Adrenal gland (tissue), 12 donors: Measurements from ENCODE around the gene ADISSP. TPM values are rescaled to one million over a fixed set of nuclear protein-coding genes. Genes with fewer than 3 reads are reported as not detected.

Experiments used
- DNase-seq, 7 donors: peaks; one replicate each; pipeline ENCODE4 v3.0.0-alpha.2; 2019 to 2020
- H3K27ac ChIP-seq, 5 donors: fragments of 200-600 bp; sonication (generic) in 4 of 5; 1 replicate in 3 of 5; 2 replicates in 2 of 5; pipeline versions ENCODE4 v1.5.1 to v1.8.0; 2016 to 2020; ENCODE audit warnings: mild to moderate bottlenecking in 1 of 5
- H3K27me3 ChIP-seq: fragments of 200-600 bp; 2 replicates; pipeline ENCODE4 v1.8.0; 2021
- H3K36me3 ChIP-seq, 2 donors: fragments of 200-600 bp; replicated peaks in 1 of 2; 1 replicate in 1 of 2; 2 replicates in 1 of 2; pipeline versions ENCODE4 v1.5.1 to v1.8.0; 2018 to 2022
- H3K4me1 ChIP-seq, 2 donors: fragments of 200-600 bp; replicated peaks in 1 of 2; 1 replicate in 1 of 2; 2 replicates in 1 of 2; pipeline versions ENCODE4 v1.5.1 to v1.8.0; 2018 to 2021
- H3K4me3 ChIP-seq, 4 donors: fragments of 200-600 bp; sonication (generic) in 3 of 4; one replicate each; pipeline ENCODE4 v1.5.1; 2016 to 2018
- H3K9me3 ChIP-seq, 3 donors: fragments of 200-600 bp; sonication (generic) in 1 of 3; replicated peaks in 1 of 3; 1 replicate in 2 of 3; 2 replicates in 1 of 3; pipeline versions ENCODE4 v1.5.1 to v1.8.0; 2016 to 2021
- POLR2A ChIP-seq, 2 donors: fragments of 450-650 bp; IDR thresholded peaks; one replicate each; pipeline ENCODE4 v1.6.1; 2017; ENCODE audit warnings: antibody characterized with exemption in 2 of 2, mild to moderate bottlenecking in 2 of 2, moderate library complexity in 1 of 2
- WGBS, 4 donors: extraction: QIAGEN DNeasy Blood & Tissue Kit in 2 of 4; methylation state at CpG; one replicate each; pipeline versions ENCODE4 v1.1.5 to v1.1.7; 2013 to 2017; 5-methylcytosine and 5-hydroxymethylcytosine counted together
- intact Hi-C, 2 donors: fragments of 100-400 bp; cut with DNase I; formaldehyde crosslinking; loops; one replicate each; pipeline versions ENCODE4 v1.14.1 to v1.15.0; 2022 to 2023
- polyA plus RNA-seq, 3 donors: library from polyadenylated mRNA; stranded (reverse); fragments of 200-250 nt in 2 of 3; fragments of 350-450 nt in 1 of 3; fragmentation: Illumina TruSeq in 1 of 3; extraction: RNeasy Lipid Tissue Mini Kit (QIAGEN cat#74804) in 1 of 3; gene quantifications; one replicate each; pipeline ENCODE4 v1.2.3, GENCODE V29; 2013 to 2014
- total RNA-seq, 9 donors: library from RNA; depleted of rRNA in 4 of 9; stranded (reverse); fragments of >200 nt in 4 of 9; fragments of 120-200 nt in 1 of 9; fragmentation: NEBNext Ultra II Directional in 1 of 9; extraction: Animal tissue kit (Norgen Biotek cat#: 25700) in 1 of 9; gene quantifications; one replicate each; pipeline versions ENCODE4 v1.1.0 to v1.2.4, GENCODE V29; 2013 to 2023
- TF ChIP-seq, protein P1 (sequence below), 6 experiments: fragments of 450-650 bp in 4 of 6; fragments of 200-600 bp in 2 of 6; sonication (generic) in 1 of 6; IDR thresholded peaks; 1 replicate in 5 of 6; 2 replicates in 1 of 6; pipeline versions ENCODE4 v1.5.1 to v1.8.0; 2016 to 2021; ENCODE audit warnings: antibody characterized with exemption in 6 of 6, mild to moderate bottlenecking in 2 of 6, moderate library complexity in 1 of 6
- donor health status: healthy with polysubstance abuse.
- donor health status: Bipolar disorder and iron deficiency.
- donor health status: DM: yes; HTN: yes; CAD: no.
- donor health status: DM: no; HTN: no; CAD: no.
- donor health status: DM: no; HTN: no; CAD: no.
- donor health status: DM: yes; HTN: yes; CAD: no.

The ADISSP gene
- total and polyA plus RNA-seq, 12 donors: 4.4 to 42.1 (median 24.5) TPM

GRCh38 chr20:3753501-3754275, 13.9 kb downstream of the ADISSP start:
- 86 to 91% (median 88%) methylated on average over 8 to 26 of the region's 26 CpGs for WGBS, 4 donors
- intact Hi-C loops: no loop called here
- Histone ChIP-seq H3K4me1 (peaks cover 0 to 5% of the 10 kb centered on the region in 2 donors), H3K27me3 (no peaks in the 10 kb centered on the region), H3K36me3 (no peaks in the 10 kb centered on the region), H3K4me3 (no peak overlapping the region), H3K9me3 (no peaks in the 10 kb centered on the region), H3K27ac (no peak overlapping the region)
- TF ChIP-seq POLR2A (IDR thresholded peaks at IDR 0.05): no peak
- TF ChIP-seq, protein P1, sequence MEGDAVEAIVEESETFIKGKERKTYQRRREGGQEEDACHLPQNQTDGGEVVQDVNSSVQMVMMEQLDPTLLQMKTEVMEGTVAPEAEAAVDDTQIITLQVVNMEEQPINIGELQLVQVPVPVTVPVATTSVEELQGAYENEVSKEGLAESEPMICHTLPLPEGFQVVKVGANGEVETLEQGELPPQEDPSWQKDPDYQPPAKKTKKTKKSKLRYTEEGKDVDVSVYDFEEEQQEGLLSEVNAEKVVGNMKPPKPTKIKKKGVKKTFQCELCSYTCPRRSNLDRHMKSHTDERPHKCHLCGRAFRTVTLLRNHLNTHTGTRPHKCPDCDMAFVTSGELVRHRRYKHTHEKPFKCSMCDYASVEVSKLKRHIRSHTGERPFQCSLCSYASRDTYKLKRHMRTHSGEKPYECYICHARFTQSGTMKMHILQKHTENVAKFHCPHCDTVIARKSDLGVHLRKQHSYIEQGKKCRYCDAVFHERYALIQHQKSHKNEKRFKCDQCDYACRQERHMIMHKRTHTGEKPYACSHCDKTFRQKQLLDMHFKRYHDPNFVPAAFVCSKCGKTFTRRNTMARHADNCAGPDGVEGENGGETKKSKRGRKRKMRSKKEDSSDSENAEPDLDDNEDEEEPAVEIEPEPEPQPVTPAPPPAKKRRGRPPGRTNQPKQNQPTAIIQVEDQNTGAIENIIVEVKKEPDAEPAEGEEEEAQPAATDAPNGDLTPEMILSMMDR (IDR thresholded peaks at IDR 0.05): no peak
- no peak for DNase-seq

DNA sequence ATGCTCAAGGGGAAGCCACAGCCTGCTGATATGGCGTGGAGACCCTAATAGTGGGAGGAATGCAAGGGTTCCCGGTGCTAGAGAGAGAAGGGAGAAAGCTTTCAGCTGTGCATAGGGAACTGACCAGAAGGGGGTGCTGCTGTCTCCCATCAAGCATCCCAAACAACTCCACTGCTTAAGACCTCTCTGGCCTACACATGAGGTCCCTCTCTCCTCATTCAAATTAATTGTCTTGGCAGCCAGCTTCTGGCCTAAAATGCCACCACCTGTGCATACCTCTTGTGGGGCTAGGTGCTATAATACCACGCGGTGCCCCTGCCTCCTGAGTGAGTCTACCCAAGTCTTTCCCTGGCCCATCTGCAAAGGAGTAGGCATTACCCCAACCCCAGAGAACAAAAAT, 14.5 kb downstream of the ADISSP start:
- Histone ChIP-seq H3K27ac (no peak overlapping the region), H3K27me3 (no peaks in the 10 kb centered on the region), H3K4me1 (peaks cover 0 to 5% of the 10 kb centered on the region in 2 donors)

GRCh38 chr20:3752386-3752759, 15.2 kb downstream of the ADISSP start:
- H3K4me1 ChIP-seq: peaks cover 0 to 5% of the 10 kb centered on the region in 2 donors
- no peaks in the 10 kb centered on the region for H3K36me3 ChIP-seq
- H3K4me3 ChIP-seq: peak overlapping the region in 1 of 4 donors; percentile 44

More for the DNA sequence above, 14.5 kb downstream of the ADISSP start:
- peak; percentile 61 to 85 (median 70) for DNase-seq
- H3K36me3 ChIP-seq: no peaks in the 10 kb centered on the region
- WGBS, 4 donors: 49 to 56% (median 54%) methylated on average over 4 of the region's 4 CpGs
- intact Hi-C loops: no loop called here
- H3K4me3 ChIP-seq: no peak overlapping the region
- no peaks in the 10 kb centered on the region for H3K9me3 ChIP-seq
- TF ChIP-seq POLR2A (IDR thresholded peaks at IDR 0.05): no peak
- TF ChIP-seq, protein P1 (IDR thresholded peaks at IDR 0.05): peak; percentile 55 to 75 (median 71)

DNA sequence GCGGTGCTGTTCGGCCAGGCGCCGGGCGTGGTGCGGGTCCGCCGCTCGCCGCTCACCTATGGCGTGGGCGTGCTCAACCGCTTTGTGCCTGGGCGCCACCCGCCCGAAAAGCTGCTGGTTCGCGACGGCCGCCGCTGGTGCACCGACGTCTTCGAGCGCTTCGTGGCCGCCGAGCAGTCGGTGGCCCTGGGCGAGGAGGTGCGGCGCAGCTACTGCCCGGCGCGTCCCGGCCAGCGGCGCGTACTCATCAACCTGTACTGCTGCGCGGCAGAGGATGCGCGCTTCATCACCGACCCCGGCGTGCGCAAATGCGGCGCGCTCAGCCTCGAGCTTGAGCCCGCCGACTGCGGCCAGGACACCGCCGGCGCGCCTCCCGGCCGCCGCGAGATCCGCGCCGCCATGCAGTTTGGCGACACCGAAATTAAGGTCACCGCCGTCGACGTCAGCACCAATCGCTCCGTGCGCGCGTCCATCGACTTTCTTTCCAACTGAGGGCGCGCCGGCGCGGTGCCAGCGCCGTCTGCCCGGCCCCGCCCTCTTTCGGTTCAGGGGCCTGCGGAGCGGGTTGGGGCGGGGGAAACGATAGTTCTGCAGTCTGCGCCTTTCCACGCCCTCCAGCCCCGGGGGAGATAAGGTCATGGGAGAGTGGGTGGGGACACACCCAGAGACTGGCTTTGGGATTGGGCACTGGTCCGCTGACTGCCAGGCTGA, 15.7 kb downstream of the ADISSP start:
- H3K4me3 ChIP-seq: peak overlapping the region in 1 of 4 donors; percentile 44
- no peaks in the 10 kb centered on the region for H3K9me3 ChIP-seq
- no peaks in the 10 kb centered on the region for H3K27me3 ChIP-seq
- WGBS, 4 donors: 35 to 68% (median 43%) methylated on average over 31 to 95 of the region's 95 CpGs
- no peak for TF ChIP-seq POLR2A (IDR thresholded peaks at IDR 0.05)
- TF ChIP-seq, protein P1 (IDR thresholded peaks at IDR 0.05): no peak
- peaks cover 0 to 5% of the 10 kb centered on the region in 2 donors for H3K4me1 ChIP-seq
- H3K27ac ChIP-seq: no peak overlapping the region
- H3K36me3 ChIP-seq: no peaks in the 10 kb centered on the region
- intact Hi-C loops: no loop called here
- peak; percentile 56 to 83 (median 75) for DNase-seq

More at GRCh38 chr20:3752386-3752759, 15.2 kb downstream of the ADISSP start:
- no peak for DNase-seq
- Histone ChIP-seq H3K27me3 (no peaks in the 10 kb centered on the region), H3K27ac (peak overlapping the region in 1 of 5 donors; percentile 40), H3K9me3 (no peaks in the 10 kb centered on the region)
- 39 to 47% (median 43%) methylated on average over 13 of the region's 13 CpGs for WGBS, 4 donors
- TF ChIP-seq POLR2A (IDR thresholded peaks at IDR 0.05): no peak
- TF ChIP-seq, protein P1 (IDR thresholded peaks at IDR 0.05): no peak
- intact Hi-C loops: no loop called here
